HG02852 (cell line): Measurements from ENCODE around the gene NCKAP5.

Experiments used
- ATAC-seq: cut with Tn5 transposase; IDR thresholded peaks from one replicate; pipeline ENCODE4 v1.9.1; 2021; ENCODE audit warnings: mild to moderate bottlenecking, moderate library complexity; ENCODE audit not compliant: unreplicated experiment

The NCKAP5 gene

GRCh38 chr2:133409581-133410285, 158.5 kb downstream of the NCKAP5 start:
- no peak for ATAC-seq

GRCh38 chr2:133408671-133409070, 159.6 kb downstream of the NCKAP5 start:
- ATAC-seq, result no peak

DNA sequence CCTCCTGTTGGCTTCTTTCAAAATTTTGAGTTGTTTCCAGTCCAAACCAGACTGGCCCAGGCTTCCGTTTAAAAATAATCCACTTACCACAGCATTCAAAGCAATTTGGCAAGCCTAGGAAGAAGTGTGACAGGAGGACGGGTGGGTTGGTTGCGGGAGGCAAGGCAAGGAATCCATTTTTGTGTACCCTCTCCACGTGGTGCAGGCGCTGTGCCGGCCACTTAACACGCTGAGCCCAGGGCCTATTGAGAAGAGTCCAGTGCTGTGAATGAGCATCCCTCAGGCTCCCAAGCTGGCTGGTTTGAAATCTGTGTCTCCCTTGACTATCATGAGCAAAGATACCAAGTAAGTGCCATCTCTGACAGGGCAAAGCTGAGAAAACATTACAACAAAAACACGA, 160.9 kb downstream of the NCKAP5 start:
- no peak for ATAC-seq

- no peak for ATAC-seq
Measured at GRCh38 chr2:133405252-133405651, 163.0 kb downstream of the NCKAP5 start.

GRCh38 chr2:133400411-133400810, 167.9 kb downstream of the NCKAP5 start:
- ATAC-seq, result no peak

DNA sequence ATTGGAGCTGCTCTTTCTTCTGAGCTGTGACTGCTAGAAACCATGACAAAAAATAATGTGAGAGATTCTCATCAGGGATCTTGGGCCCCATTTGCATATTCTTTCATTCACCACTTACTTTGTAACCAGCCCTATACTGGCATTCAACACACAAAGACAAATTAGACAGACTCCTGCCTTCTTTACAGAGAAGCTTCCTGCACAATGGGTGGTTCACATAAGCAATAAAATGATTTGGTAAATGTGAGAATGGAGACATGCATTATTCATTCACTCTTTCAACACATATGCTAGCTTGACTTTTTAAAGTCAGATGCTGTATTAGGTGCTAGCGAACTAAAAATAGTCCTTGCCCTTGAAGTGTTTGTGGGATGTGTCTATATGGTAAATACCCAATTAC, 174.4 kb downstream of the NCKAP5 start:
- ATAC-seq, result no peak

DNA sequence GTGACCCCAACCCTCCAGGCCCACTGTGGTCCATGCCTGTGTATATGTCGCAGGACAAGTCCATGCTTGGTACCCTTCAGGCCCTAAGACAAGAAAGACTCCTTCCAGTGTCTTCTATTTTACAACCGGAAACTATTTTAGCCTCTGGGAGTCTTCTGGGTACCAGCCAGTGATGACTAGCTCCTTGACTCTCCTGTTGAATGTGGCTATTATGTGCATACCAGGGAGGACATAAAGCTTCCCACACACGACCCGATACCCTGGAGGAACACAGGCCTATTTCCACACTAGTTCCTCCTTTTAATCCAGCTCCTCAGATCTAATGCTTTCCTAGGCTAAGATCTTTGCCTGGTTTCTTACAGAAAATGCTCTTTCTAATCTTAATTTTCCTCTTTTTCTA, 178.1 kb downstream of the NCKAP5 start:
- ATAC-seq, result no peak

- no peak for ATAC-seq
Measured at GRCh38 chr2:133389569-133389968, 178.7 kb downstream of the NCKAP5 start.

DNA sequence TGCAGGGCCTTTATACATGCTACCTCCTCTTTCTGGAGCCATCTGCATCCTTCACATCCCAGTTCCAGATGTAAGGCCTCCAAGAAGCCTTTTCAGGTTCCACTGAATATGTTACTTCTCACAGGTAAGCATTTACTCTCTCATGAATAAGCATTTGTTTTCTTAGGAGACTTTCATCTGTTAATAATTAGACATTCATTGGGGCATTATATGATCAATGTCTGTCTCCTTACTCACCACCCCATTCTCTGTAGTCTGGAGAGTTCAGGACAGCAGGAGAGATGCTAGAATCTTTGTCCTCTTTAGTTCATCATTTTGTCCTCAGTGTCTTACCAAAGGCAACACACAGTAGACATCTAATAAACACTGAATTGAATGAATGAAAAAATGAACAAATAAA, 185.7 kb downstream of the NCKAP5 start:
- no peak for ATAC-seq

GRCh38 chr2:133380991-133381390, 187.3 kb downstream of the NCKAP5 start:
- ATAC-seq, result no peak

- no peak for ATAC-seq
Measured at GRCh38 chr2:133378928-133379549, 189.2 kb downstream of the NCKAP5 start.

DNA sequence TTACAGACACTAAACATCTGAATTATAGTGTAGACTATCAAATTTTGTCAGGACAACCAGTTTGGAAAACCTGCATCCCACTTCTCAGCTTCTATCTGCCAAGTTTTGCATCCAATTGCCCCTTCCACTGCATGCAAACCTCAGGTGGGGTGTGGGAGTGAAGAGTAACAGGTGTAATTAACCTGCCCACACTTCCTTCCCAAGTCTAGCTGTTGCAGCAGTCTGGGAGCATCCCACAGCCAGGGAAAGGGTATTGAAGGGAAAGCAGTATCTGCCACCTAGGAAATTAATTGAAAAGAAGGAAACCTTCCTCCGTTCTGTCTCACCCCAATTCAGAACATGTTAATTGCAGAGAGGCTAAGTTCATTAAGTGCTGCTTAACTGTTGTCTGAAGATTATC, 189.9 kb downstream of the NCKAP5 start:
- ATAC-seq, result no peak

DNA sequence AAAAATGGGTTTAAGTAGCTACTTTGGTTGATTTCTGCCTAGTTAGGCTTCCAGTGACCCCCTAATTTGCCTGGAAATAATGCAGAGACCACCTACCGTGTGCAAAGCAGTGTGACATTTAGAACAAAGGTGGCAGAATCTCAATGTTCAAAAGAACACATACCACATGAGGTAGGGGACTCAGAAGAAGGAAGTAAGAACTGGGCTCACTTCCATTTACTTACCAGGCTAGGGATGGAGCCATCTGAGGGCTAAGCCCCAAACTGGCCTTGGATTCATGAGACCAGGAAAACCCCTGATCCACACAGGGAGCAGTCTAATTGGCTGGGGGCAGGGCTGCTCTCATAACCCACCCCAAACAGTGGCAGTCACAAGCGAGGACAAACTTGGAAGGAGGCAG, 190.7 kb downstream of the NCKAP5 start:
- ATAC-seq, result no peak

- ATAC-seq, result no peak
Measured at GRCh38 chr2:133377021-133377481, 191.2 kb downstream of the NCKAP5 start.

- no peak for ATAC-seq
Measured at GRCh38 chr2:133374781-133375180, 193.5 kb downstream of the NCKAP5 start.

DNA sequence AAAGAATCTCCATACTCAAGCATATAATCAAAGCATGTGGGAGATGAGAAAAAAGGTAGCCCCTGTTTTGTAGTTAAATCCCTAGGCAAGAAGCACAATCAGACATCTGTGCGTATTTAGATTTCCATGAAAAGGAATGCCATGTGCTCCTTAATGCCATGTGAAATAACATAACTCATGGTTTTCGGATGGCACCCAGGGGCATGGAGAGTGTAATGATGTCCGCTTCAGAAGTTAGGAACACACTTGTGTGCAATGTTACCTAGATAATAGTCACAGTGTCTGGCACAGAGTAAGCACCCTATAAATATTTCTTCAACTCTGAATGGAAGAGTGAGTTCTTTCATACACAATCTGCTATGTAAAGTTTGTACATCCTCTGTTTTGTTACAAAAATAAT, 197.0 kb downstream of the NCKAP5 start:
- no peak for ATAC-seq

GRCh38 chr2:133369901-133370658, 198.2 kb downstream of the NCKAP5 start:
- no peak for ATAC-seq

- ATAC-seq, result no peak
Measured at GRCh38 chr2:133365117-133365516, 203.1 kb downstream of the NCKAP5 start.

DNA sequence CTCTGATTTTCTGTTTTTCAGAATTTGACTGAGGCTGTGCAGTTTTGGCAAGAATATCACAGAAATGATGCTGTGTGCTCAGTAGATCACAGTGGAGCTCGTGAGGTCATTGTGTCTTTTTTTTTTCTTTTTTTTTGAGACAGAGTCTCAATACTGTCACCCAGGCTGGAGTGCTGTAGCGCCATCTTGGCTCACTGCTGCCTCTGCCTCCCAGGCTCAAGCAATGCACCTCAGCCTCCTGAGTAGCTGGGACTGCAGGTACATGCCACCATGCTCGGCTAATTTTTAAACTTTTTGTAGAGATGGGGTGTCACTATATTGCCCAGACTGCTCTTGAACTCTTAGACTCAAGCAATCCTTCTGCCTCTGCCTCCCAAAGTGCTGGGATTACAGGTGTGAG, 203.6 kb downstream of the NCKAP5 start:
- ATAC-seq, result no peak

- ATAC-seq, result no peak
Measured at GRCh38 chr2:133363884-133364283, 204.4 kb downstream of the NCKAP5 start.

DNA sequence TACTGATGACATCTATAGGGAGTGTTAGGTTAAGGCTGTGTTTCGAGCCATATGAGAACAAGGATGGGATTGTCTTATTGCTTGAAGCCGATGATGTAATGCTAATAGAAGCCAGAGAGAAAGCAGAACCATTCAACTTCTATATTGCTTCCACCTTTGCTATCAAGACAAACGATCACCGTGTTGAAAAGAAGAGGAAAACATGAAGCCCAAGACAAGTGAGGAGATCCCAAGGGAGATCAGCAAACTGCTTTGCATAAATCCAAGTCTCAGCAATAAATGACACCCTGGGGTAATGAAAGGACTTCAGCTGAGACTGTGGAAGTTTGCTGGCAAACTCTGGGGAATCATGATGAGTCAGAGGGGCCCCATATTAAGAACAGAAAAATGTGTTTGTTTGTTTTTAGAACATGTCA, 206.2 kb downstream of the NCKAP5 start:
- ATAC-seq, result no peak

DNA sequence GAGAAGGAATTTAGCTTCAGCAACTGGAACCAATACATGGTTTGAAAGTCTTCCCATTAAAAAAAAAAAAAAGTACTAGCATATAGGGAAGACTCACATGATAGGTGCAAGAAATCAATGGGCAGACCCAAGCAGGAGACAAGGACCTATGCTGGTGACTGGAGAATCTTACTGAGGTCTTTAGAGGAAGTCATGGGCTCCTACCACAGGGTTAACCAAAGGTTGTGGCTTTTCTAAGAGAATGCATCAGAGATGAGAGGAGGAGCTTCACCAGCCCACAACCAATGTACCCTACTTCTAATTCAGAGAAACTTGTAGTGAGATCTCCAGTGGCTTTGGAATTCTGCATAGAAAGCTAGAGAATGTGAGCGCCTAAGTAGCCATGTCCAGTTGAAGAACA, 207.4 kb downstream of the NCKAP5 start:
- no peak for ATAC-seq
